Measurements from ENCODE around the gene LRPPRC.
"Not testable (repeated sequence)": the region's sequence is repeated elsewhere in the genome, so short reads cannot be mapped to it uniquely, and the experiment has no call there.

LRPPRC gene

DNA sequence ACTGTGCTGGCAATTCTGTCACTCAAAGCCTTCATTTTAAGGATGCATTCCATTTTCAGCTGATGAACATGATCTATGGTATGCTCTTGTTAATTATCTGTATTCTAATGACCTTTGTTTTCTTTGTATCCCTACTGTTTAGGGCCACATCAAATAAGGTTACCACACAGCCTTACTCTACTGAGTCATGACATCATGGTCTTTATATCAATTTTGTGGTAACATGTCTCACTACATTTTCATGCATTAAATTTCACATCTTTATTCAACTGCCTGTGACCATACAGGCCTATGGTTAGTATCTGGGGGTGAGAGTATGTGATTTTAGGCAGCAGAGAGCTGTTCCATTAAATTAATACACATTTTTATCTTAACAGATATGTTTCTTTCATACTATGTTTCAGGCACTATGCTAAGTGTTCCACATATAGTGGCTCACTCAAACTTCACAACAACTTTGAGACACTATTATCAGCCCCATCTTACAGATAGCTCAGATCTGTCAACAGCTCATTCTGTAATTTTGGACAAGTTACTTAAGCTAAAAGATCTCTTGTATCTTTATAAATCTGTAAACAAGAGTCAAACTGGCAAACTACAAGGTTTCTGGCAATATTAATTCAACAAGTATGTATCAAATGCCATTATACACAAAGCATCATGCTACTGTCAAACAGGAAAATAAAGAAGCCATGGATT, 18.0 kb downstream of the LRPPRC start:
- DNase-seq (ENCODE audit: low spot score): no peak

DNA sequence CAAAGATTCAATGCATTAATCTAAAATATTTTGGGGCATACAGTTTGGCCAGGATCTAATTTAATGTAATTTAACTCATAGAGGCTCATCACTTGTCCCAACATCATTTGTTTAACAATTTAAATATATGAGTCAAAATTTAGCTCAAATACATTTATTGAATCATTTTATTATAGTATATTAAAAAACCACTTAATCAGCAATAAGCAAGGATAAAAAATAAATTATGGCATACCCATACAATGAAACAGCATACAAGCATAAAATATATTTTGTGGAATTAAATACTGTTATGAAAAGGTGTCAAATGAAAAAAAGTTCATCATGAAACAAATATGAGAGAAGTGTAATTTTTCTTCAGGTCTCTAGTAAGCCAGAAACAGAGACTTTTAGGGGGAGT, 34.9 kb downstream of the LRPPRC start:
- DNase-seq (ENCODE audit: low spot score): no peak

DNA sequence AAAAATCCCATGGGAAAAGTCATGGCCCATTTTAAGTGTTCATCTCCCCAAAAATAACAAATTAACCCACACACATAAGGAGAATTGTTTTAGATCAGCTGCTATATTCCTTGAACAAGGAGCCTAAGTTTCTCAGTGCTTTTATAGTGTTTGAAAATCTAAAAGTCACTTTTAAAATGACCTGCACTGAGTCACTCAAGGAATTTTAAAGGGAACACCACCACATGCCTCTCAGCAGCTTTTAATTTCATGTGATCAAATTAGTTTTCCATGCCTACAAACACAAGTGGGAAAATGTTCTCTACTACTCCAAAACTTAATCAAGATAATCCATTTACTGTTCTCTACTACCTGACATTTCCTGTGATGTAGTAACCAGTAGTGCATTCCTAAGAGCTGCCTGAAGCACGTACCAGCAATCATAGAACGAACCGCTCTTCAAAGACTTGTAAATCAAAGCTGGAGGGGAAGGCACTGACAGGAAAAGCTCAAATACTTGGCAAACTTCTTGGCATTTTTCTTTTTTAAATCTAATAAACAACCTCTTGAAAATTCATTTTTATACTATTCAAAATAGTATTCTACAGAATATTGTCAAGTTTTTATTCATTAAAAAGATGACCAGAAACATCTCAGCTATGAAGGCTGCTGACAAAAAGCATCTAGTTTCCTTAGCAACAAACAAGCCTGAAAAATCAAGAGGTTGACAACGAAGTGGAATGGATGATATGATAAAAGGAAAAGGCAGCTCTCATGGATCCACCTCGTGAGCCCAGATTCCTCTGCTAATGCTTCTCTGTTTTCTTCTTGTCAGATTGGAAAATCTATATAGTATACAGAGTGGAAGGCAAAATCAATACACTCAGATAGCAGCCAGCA, 37.2 kb downstream of the LRPPRC start:
- DNase-seq (ENCODE audit: low spot score): no peak

DNA sequence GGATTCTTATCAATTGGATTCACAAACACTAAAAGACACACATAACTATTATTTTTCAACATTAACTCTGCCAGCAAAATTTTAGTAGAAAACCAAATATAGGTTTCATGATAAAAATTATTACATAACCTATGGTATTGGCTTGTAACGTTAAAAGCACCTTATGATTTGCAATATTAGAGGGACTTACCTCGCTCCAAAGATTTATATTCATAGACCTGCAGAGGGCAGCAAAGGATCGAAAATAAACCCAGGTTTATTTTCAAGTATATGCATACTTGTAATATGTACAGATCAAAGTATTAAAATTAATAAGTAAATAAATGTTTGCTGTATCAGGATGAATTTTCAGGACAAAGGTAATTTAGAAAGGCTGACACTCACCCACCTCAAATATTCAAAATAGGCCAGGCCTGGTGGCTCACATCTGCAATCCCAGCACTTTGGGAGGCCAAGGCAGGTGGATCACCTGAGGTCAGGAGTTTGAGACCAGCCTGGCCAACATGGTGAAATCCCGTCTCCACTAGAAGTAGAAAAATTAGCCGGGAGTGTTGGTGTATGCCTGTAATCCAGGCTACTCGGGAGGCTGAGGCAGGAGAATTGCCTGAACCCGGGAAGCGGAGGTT, 45.3 kb downstream of the LRPPRC start:
- DNase-seq (ENCODE audit: low spot score): peak; percentile 52

DNA sequence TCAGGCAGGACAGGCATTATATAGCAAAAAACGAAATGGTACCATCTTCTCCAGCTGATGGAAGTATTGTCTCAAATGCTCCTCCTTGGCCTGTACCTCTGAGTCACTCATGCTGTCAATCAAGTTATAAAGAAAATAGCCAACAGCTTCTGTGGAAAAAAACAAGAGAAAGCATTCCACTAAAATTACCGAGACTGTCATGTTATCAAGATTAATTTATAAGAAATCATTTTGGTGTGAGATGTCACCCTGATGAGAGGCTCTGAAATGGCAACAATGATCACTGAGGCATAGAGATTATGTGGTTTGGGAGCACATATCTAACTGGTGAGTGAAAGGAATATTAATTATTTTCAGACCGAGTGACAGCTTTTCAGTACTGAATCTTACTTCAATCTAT, 47.4 kb downstream of the LRPPRC start:
- DNase-seq (ENCODE audit: low spot score): no peak

DNA sequence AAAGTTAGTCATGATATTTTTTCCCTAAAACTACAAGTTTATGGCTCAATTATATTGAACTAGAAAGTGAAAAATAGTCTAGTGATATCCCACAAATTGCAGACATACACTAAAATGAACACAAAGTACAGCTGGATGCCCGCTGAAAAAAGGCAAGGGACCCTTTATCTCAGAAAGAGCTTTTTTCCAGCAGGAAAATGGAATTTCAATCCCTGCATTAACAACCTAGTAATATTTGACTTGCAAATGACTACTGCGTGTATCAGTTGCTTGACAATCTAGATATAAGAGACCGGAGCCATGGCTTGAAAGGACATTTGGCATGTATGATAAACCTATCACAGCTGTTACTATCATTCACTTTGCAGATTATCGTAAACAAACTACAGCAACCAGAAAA, 49.1 kb downstream of the LRPPRC start:
- no peak for DNase-seq (ENCODE audit: low spot score)

DNA sequence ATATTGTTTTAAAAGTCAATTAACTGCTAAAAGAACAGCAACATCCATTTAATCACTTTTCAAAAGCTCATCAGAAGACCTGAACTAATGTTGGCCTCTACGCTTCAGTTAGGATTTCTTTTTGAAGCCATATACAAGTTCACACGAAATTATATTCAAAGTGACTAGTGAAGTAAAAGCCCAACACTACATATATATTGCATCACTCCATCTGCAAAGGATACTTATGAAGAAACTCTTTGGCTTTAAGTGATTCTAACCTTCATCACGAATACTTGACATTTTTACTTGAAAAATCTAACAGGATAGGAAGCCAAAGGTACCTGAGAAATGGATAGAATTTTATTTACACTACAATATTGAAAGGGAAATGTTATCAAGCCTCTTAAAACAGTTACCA, 50.4 kb downstream of the LRPPRC start:
- no peak for DNase-seq (ENCODE audit: low spot score)

DNA sequence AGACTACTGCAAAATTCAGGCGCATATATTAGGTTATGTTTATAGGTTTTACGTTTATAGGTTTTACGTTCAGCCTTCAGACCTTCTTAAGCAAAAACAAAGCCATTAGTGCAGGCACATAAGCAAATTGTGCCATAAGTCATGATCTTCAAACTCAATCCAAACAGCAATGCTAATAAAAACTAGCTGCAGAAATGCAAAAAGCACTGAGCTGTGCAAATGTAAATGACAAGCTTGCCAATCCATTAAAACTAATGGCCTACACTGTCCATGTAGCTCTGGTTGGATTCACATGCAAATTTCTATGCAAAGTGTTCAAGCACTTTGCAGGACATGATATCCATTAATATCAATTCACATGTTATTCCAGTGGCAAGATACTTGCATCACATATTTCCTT, 50.9 kb downstream of the LRPPRC start:
- DNase-seq (ENCODE audit: low spot score): no peak

DNA sequence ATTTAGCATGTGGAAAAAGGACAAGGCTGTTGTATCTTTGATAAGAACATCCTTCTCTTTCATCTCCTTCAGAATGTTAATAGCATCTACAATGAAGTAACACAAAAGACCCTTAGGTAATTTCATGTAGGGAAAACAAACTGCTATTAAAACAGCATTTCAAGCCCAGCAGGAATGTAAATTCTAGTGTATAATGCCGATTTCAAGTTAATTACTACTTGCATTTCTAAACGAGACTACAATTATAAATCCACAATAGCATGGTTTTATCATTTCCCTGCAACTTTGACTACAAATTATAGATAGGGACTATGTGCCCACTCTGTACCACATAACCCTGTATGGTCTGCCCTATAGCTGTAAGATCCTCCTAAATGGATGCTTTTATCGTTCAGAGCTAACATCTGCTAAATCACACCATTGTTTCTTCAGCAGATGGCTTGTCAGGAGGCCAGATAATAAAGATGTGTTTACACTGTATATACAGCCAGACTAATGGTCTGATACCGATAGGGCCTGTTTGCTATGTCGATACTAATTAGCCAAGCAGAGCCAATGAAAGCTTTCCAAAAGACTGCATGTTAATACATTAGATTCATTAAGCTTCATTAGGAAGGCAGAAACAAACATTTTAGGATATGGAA, 51.9 kb downstream of the LRPPRC start:
- DNase-seq (ENCODE audit: low spot score): no peak

DNA sequence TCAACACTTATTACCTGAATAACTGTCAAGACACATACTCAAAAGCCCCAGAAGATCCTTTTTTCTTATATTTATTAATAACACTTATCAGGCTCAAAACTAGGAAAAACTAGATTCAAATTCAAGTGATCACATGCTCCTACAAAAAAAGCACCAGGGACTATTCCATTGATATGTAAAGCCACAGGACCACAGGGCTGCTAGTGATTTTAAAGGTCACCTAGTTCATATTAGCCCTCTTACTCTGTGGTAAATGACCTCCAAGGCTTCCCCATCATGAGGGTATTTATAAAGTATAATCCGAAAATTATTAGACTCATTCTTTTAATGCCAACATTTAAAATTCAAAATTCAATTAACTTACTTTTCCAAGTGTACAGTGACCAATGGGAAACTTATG, 52.5 kb downstream of the LRPPRC start:
- no peak for DNase-seq (ENCODE audit: low spot score)

DNA sequence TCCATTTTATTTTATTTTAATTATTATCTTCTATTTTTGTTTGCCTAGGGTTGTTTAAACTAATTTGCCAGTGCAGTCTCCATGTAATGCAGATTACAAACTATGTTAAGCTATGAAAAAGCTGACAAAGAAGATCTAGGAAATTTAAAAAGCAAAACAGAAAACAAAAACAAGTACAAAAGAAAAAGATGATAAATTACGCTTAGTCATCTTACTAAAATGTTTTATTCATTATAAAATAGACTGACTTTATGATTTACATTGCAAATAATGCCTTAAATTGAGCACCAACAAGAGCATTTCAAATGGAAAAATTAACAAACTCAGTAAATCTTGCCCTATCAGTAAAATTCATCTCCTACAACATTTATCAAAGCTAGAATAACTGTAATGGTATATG, 52.9 kb downstream of the LRPPRC start:
- no peak for DNase-seq (ENCODE audit: low spot score)

DNA sequence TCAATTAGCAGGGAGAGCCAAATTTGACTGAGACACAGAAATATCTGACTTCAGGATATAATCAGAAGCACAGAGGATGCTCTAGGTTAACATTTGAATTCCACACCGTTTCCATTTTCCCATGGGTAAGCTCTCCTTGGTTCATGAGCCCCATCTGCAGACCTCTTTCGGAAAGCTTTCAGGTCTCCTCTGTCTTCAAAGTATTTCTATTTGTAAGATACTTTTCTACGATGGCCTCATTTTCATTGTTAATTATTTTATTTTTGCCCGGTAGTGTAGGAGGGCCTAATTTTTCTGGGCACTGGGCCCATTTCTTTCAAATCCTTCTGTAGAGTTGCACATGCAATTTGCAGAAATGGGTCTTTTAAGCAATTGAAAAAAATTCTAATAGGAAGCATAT, 53.8 kb downstream of the LRPPRC start:
- no peak for DNase-seq (ENCODE audit: low spot score)

DNA sequence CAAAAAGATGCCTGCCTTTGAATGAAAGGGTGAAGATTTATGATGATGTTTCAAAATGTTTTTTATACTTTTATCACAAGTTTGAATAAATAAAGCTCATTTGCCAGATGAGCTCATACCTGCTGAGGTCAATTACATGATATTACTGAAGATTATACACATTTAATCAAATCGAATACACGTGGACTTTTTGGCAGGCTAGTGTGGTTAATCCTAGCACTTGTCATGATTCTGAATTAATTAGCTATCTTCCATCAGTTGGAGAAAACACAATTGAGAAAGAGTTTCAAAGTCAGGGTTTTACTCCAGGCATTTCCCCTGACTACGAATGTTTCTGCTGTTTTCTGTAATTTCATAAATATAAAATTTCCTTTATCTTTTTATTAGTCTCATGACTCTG, 54.4 kb downstream of the LRPPRC start:
- no peak for DNase-seq (ENCODE audit: low spot score)

DNA sequence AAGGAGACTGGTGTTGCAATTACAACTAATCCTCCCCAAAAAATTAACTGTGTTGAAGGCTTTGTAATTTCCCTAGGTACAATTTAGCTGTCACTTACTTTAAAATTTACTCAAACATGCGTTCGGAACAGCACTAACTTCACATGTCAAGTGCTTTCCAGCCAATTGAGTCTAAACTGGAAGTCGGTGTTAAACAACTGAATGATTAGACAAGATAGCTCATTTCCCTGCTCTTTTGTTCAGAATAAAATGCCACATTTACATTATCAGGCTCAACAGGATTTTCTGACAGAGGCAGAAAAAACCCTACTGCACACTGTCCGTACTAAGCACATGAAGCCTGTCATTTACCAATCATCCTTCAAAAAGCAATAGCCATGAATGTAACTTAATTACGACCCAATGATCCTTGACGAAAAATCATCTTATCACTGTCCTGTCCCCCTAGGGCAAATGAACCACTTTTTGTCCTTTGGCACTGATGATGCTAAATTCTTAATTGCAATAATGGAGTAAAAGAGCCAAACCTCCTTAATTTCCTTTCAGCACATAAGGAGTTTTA, 56.0 kb downstream of the LRPPRC start:
- no peak for DNase-seq (ENCODE audit: low spot score)

DNA sequence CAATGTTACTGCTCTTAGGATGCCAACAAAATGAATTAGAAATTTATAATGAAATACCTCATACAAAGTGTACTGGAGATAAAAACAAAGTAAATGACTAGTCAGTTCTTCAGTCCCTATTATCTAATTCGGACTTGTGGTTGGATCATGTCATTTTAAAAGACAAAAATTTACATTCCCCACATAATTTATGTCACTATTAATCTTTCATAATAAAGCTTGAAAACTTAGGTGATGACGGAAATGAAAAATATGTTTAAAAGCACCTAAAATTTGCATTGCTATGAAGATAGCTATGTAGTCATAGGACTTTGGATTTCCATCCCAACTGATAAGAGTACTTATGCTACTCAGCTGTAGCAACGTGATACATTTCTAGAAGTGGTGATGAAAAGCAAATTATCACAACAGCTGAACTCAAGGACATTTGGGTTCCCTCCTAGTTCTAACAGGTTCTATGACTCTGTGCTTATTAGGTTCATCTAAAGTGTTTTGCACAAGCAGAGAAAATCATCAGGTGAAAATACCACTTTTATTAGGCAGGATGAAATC, 58.4 kb downstream of the LRPPRC start:
- no peak for DNase-seq (ENCODE audit: low spot score)

DNA sequence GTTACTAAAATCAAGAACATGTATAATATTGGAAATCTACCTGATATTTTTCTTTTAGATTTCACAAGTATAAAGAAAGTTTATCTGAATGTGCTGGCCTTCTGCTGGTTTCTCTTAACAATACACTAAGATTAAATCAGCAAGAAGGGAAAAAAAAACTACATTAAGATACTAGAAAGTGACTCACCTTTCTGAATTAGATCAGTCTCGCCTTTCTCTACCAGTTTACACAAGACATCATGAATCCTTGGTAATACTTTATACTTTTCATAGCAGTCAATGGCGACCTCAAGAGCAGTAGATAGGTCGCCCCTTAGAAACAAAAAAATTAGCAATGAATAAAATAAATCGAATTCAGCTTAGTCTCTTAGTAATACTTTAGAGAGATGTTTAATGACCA, 61.2 kb downstream of the LRPPRC start:
- DNase-seq (ENCODE audit: low spot score): no peak

DNA sequence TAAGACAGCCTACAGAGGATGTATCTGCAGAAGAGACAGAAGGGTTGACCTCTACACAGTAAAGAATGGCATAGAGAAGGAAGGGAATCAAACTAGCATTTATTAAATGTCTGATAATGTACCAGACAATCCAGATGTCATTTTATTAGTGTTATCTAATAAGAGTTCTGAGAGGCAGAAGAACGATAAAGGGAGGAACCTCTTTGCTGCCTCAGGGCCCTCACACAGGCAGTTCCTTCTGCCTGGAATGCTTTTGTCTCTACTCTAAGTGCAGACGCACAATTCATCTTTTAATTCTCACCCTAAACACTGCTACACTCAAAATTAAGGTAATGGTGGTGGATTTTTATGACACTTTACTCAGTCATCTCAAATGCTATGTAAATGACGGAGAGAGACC, 64.5 kb downstream of the LRPPRC start:
- no peak for DNase-seq (ENCODE audit: low spot score)

DNA sequence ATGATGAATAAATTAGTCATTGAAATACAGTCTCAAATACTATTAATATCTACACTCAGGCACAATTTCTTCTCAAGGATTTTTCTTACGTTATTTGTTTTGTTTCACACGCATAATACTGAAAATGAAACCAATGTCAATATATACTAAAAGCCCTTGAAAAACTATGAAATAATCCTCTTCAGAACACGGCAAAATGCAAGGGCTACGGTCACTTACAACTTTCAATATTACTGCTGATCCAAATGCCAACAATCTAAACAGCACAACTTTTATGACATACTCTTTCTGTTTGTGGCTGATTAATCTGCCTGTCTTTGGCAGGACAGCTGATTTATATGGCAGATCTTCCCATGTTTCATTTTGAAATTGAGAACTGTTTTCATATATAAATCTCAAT, 68.3 kb downstream of the LRPPRC start:
- peak; percentile 2 for DNase-seq (ENCODE audit: low spot score)

DNA sequence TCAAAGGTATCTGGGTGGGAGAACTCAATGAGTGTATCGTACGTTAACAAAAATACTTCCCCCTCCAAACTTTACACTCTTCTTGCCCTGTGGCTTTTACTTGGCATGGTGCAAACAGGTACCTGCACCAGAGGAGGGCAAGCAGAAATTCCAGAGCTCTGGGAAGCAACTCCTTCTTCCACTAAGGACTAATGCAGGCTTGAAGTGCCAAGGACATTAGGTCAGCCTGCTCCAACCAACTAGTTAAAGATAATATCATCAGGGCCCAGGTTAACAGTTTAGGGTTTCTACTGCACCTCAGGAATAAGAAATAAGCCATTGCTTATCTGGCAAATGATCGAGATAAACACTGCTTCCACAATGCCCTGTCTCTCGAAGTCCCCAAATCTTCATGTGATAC, 70.4 kb downstream of the LRPPRC start:
- no peak for DNase-seq (ENCODE audit: low spot score)

DNA sequence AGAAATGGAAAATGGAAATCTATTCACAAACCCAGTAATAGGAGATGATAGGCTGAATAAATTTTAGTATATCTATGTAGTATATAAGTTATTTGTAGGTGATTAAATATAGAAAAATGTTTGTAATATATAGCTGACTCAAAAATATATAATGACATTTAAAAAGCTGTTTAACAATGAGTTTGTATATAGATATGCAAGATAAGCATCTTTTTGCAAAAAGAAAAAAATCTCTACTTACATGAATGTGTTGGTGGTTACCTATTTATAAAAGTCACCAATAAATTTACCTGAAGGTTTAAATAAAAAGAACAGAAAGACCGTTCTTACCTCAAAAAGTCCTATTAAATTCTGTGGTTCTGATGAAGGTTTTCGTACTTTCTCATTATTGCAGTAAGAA, 71.3 kb downstream of the LRPPRC start:
- DNase-seq (ENCODE audit: low spot score): no peak

DNA sequence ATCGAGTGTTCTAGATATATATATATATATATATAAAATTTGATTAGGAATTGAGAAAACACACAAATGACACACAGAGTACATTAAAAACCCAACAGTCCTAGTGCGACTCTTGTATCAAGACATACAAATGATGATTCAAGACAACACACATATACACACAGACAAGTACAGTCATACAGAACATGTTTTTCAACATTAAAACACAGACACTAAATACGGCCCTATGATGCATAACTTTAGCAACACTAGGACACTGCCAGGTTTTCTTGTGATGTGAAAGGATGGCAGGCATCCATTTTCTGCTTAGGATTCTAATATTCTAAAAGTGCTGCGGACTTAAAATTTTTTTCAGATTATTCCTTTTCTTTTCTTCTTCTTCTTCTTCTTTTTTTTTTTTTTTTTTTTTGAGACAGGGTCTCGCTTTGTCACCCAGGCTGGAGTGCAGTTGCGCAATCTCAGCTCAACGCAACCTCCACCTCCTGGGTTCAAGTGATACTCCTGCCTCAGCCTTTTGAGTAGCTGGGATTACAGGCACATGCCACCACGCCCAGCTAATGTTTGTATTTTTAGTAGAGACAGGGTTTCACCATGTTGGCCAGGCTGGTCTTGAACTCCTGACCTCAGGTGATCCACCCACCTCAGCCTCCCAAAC, 84.5 kb downstream of the LRPPRC start:
- not testable (repeated sequence) for DNase-seq (ENCODE audit: low spot score)

All from CD4-positive, alpha-beta T cell treated with Interleukin-2 at 100 ng/mL for 4 hours (primary cell).